Frontal cortex (tissue), 4 donors: ENCODE results near the gene POLR1A. TPM values are rescaled to one million over a fixed set of nuclear protein-coding genes. Genes with fewer than 3 reads are reported as not detected.
"Not testable (repeated sequence)": the region's sequence is repeated elsewhere in the genome, so short reads cannot be mapped to it uniquely, and the experiment has no call there.

Source experiments
- DNase-seq, 2 donors: peaks; one replicate each; pipeline ENCODE4 v3.0.0; 2012; ENCODE audit warnings: low spot score in 2 of 2
- FAIRE-seq: peaks from 2 replicates; lab custom pipeline; 2012; peaks lifted over from hg19 to GRCh38; lab: Jason Lieb, UNC
- total RNA-seq: library from RNA; depleted of rRNA; stranded (reverse); fragments of >200 nt; gene quantifications from one replicate; pipeline ENCODE4 v1.2.3, GENCODE V29; 2014
- donor health status: control.
- donor health status: control.
- donor health status: control.

Gene POLR1A
- total RNA-seq, 1 donor from 2014 or later = 11.0 TPM

DNA sequence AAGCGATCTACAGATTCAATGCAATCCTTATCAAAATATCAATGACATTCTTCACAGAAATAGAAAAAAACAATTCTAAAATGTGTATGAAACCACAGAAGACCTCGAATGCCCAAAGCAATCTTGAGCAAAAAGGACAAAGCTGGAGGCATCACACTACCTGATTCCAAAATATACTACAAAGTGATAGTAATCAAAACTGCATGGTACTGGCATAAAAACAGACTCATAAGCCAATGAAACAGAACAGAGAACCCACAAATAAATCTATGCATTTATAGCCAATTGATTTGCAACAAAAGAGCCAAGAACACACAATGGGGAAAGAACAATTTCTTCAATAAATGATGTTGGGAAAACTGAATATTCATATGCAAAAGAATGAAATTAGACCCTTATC is 99.2 kb downstream of the POLR1A start:
- DNase-seq (no peak), FAIRE-seq (no peak)

DNA sequence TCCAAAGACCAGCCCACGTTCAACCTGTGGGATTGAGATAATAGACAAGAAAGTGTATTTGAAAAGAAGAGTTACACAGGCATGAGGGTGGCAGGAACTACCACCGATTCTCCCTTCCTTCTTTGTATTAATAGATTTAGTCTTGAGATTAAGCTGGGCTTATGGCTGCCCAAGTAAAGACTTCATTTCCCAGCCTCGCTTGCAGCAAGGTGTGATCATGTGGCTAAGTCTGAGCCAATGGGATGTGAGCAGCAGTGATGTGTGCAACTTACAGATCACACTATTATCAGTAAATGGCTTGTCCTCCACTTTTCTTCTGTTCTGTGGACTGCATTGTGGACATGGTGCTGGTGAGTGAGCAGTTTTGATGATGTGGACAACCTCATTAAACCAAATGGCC is 101.7 kb downstream of the POLR1A start:
- DNase-seq (no peak), FAIRE-seq (no peak)

DNA sequence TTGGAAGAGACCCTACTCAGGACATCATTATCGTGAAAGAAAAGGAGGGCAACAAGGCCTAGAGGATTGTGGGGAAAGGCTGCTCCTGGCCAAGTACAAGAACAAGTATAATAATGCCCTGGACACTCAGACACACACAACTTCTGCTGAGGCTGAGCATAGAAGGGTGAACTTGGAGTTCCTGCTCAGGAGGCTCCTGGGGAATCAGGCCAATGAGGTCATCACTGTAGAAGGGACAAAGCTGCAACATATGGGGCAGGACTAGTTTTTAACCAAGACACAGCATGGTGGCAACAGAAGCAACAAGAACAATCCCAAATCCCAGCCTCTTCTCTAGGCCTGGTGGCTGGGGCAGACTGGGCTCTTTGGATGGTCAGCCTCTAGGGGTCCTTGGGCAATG is 102.6 kb downstream of the POLR1A start:
- no peak for FAIRE-seq
- DNase-seq = no peak

DNA sequence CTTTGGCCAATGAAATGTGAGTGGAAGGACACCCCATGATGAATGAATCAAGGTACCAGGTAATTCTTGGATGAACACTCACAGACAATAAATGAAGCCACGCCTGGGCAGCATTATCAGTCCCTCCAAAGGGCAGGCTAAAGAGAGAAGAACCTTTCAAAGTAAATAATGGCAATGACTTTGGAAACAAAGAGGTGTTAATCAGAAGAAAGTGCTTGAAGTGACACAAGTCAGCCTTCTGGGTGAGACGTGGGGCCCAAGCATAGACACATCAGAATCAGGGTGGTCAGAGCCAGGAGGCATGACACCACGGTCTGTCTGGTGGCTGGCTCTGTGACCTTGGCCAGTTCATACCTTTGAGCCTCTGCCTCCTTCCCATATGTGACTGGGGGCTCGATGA is 103.3 kb downstream of the POLR1A start:
- no peak for DNase-seq
- no peak for FAIRE-seq

DNA sequence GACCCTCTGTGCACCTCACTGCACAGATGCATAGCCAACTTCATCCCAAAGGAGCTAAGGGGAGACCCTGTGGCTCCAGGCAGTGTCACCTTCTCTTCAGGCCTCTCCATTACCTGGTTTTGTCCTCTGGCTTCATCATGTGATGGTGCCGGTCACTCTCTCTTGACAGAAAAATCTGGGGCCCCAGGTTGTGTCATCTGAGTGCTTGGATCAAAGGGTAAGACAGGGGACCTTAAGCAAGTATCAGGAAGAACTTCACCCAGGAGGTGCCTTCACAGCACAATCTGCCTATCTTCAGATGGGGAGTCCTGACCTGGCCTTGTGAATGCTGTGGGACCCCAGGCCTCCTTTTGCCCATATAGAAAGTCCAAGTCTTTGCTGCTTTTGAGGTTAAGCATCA is 104.4 kb downstream of the POLR1A start:
- DNase-seq = no peak
- FAIRE-seq = no peak

DNA sequence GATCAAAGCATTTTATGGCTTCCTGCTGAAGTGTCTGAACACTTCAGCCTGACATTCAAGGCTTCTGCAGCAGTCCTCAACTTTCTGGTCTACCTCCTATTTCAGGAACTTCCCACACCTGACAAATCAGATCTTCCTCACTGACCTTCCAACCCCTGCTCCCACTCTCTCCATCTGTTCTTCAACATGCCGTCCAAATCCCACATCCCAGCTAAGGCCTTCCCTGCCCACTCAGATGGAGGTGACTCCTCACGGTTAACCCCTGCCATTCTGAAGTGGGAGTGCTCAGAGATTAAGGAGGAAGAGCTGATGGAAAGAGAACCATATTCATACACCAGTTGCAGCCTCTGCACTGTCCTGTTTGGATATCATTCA is 104.8 kb downstream of the POLR1A start:
- FAIRE-seq (no peak), DNase-seq (no peak)

DNA sequence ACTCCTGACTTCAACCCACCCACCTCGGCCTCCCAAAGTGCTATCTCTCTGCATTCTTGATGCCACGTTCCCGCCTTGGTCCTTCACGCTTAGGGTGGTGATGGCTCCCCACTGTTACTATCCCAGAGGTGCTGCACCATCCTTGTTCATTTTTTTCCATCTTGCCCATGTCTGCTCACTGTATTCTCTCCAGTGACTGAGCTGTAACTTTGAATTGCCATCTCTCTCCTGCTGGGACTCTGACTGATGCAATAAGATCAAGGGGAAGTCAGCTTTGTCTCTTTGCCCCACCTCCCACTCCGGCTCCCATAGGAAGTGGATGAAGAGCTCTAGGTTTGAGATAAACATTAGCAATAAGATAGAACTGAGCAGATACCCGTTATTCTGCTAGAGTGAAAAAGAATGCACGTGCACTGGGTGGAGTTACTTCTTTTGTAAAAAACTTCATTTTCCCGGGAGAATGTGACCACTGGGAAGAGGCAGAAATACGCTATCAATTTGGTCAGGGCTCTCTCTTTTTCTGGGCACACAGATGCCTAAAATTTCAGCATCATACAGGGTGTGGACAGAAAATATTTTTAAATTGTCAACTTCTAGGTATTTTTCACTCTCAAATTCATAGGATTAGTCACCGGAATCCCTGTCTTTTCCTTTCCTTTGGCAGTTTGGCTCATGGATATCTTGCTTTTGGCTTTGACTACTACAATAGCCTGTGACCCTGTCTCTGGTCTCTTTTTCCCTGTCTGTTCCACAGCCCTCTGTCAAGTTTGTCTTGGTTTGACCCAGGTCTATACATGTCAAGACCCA is 105.4 kb downstream of the POLR1A start:
- DNase-seq = no peak

DNA sequence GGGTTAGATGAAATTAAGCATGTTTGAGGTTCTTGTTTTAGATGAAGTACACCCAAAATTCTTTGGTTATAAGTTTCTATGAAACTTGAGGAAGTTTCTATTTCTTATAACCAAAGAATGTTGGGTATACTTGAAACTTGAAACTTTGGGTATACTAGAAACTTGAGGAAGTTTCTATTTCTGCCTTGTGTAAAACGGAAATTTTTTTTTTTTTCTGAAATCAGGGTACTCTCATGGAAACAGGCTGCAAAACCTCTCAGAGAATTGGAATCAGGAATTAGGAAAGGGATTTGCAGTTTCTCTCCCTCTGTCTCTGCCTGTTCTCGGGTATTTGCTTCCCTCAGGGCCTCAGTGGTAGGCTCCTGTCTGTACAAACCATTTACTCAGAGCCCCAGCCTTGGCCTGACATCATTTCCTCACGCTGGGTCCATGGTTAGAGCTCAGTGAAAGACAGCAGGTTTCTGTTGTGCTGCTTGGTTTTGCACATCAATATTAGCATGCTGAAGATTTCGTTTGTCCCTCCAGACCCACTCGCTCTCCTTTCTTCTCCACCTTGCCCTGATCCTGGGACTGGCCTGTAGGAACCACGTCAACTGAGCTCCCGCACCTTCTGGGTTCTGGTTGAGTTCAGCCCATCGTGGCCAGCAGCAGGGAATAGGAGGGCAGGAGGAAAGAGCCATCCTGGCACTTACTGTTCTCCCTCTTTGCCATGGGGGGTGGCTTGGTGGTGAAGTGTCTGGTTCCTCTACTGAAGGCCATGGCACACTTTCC is 106.4 kb downstream of the POLR1A start:
- no peak for DNase-seq
- FAIRE-seq = no peak

More for the DNA sequence above, 105.4 kb downstream of the POLR1A start:
- no peak for FAIRE-seq

DNA sequence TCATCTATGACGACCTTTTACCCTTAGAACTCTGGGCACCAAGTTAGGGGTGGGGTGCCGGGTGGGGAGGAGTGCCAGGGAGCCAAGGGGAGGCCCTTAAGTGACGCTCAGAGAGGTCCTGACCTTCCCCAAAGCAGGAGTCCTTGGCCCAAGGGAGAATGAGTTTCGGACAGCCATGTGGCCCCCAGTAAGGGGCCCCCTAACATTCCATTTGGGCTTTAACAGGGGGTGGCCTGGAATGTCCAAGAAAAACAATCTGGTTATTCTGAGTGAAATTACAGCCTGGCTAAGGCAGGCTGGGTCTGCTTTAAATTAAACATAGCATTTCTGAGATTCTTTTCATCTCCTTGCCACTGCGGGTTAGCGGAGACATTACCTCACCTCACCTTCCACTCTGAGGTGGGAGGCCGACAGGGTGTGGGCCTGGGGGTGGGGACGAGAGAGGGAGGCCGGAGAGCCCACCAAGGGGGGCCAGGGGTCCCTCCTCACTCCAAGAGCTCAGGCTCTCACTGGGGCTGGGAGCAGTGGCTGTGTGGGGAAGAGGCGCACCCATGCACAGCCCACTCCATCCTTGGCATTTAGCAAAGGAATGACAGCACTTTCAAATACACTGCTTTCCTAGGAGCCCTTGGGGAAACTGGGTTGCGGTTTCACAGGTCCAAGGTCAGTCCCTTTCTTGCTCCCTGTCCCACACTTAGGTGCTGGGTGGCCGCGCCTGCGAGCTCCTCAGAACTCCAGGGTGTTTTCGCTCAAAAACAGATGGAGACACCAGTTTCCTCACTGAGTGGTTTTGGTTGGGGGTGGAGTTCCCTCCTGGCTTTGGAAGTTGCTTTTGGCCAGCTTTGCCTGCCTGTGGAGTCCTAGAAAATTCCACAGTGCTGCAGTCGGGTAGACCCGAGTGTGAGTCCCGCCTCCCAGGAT is 107.4 kb downstream of the POLR1A start:
- no peak for DNase-seq
- no peak for FAIRE-seq

DNA sequence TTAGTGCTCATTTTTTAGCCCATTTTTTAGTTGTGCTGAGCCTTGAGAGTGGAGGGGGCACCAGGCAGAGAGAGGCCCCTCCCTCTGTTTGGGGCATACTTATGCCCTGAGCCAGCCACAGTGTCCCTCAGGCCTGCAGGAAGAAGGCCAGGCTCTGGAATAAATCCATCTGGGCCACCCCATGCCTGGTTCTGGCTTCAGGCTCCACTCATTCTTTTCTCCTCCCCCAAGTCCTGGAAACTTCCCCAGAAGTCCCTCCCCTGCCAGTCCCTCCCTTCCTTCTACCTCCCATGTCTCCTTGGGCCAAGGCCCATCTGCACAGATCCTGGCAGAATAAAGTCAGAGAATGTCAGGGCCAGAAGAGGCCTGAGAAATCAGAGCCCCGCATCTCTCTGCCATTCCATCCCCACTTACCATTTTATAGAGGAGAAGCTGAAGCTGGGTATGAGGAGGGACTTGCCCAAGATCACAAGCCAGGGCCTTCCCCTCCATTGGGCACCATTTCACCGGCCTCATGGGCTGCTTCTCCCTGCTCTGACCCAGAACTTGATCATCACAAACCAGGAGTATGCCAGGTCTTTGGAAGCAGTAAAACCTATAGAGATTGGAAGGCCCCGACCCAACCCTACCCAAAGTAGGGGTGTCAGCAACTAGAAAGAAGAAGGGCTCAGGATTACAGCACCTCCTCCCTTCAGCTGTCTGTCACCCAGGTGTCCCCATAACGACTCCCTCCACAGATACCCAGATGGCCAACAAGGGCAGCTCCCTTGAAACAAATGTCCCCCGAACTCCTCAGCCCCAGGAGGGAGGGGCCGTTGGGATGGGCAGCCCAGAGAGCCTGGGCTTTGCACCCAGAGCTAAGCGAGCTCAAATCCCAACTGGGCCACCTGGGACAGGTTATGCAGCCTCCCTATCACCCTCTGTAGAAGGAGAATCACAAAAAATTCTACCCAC is 108.4 kb downstream of the POLR1A start:
- no peak for FAIRE-seq
- no peak for DNase-seq

DNA sequence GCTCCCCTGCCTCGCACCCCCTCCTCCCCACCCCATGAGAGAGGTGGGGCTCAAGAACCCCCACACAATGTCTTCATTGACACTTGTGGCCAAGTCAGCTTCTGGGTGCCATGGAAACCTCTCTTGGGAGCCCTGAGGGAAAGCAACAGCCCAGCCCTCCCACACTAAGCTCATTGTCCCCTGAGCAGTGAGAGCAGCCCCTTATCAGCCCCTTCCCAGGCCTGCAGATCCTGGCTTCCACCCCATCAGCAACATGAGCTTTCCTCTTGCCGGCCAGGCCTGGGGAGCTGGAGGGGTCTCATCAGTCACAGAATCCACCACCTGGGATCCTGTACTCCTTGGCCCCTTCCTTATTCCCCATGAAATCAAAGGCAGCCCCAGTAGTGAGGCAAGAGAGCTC is 109.1 kb downstream of the POLR1A start:
- FAIRE-seq (no peak), DNase-seq (no peak)

DNA sequence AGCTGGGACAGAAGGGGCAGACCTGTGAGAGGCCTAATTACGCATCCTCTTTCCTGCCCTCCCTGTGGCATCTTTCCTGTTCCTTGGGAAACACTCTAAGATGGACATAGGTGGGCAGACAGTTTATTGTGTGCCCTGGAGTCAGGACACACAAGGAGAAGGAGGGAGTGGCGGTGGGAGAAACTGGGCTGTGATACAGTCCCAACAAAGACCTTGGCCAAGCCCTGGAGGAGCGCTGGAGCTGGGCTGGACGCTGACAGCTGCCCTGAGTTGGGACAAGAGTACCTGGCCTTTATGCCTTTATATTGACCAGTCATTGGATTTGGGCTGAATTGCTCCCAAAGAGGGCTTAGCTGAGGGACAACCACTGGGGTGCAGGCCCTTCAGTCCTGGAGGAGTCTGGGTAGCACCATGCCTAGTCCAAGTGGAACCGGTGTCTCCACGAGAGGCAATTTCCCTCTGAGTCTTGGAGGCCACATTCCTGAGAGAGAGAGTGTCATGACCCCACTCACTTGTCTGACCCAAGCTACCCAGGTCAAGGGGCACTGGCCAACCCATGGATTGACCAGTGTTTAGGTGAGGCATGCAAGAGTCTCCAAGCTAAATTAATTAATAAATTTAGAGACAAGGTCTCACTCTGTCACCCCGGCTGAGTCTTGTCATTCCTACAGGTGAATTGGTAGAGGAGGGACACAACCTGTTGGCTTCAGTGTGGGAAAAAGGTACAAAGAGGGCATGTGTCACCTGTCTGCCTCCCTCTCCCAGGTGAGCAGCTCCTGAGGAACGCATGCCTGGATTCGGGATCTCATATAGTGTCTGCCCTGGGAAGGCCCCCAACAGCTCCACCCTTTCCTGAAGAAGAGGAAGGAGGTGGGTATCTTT is 109.8 kb downstream of the POLR1A start:
- DNase-seq (no peak), FAIRE-seq (no peak)

DNA sequence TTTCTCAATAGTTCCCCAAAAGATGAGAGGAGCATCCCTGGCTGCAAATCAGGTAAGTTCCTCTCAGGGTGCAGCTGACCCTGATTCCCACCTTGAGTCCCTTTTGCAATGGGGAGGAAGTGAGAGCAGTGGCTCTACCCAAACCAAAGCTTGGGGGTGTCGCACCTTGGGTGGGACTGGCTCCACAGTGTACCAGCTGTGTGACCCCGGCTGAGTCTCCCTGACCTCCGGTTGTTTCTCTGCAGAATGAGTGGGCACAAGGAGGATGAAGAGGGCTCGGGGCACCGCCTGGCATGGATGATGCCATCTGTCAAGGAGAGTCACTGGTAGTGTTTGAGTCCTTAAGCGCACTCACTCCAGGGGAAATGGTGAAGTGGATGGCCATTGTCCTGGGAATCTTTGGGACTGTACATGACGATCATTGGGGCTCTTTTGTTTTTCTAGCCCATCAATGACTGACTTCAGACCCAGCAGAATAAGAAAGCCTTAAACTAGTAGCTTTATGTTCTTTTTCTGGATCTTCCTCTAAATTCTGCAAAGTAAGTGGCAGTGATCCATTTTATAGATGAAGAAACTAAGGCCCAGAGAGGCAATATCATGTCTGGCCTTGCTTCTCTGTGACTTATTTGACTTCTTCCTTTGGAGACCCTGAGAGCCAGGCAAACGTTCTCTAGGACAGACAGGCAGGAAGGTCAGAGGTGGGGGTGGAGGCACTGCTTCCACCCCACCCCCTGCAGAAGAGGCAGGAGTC is 110.6 kb downstream of the POLR1A start:
- FAIRE-seq (no peak), DNase-seq (no peak)

DNA sequence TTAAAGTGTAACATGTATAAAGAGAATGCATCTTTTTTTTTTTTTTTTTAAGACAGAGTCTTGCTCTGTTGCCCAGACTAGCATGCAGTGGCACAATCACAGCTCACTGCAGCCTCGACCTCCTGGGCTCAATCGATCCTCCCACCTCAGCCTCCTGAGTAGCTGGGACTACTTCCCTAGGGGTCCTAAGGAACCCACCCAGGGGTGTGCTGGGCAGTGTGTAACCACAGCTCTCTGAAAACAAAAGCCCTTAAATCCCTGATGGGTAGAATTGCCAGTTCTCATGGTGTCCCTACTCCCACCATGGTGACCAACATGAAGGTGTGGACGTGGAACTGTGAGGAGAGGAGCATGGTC is 111.3 kb downstream of the POLR1A start:
- DNase-seq = no peak
- no peak for FAIRE-seq

DNA sequence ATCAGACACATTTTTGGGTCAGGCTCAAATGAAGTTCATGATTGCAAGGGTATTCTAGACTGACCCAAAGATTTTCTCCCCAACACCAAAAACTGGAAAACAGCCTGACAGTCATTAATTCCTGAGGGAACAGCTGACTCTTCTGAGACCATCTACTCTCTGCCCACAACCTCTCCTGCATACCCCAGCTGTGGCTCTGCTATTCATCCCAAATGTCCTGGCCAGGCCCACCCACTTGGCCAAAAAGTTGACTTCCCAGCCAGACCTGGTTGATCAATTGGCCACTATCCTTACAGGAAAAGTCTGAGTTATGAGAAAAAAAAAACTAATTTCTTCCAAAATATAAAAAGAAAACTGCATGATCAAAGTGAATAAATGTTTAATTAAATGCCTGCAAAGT is 113.1 kb downstream of the POLR1A start:
- no peak for FAIRE-seq
- no peak for DNase-seq

DNA sequence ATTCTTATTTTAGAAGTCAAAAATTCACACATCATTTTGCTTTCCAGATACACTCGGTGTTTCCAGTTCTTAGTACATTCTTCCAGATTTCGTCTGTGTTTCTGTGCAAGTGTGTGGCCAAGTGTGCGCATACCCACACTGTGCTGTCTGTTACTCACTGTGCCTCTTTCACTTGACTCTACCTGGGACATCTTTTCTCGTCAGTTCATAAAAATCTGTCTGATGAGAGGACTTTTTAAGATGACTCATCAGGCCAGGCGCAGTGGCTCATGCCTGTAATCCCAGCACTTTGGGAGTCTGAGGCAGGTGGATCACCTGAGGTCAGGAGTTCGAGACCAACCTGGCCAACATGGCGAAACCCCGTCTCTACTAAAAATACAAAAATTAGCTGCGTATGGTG is 113.6 kb downstream of the POLR1A start:
- DNase-seq, FAIRE-seq: not testable (repeated sequence)

DNA sequence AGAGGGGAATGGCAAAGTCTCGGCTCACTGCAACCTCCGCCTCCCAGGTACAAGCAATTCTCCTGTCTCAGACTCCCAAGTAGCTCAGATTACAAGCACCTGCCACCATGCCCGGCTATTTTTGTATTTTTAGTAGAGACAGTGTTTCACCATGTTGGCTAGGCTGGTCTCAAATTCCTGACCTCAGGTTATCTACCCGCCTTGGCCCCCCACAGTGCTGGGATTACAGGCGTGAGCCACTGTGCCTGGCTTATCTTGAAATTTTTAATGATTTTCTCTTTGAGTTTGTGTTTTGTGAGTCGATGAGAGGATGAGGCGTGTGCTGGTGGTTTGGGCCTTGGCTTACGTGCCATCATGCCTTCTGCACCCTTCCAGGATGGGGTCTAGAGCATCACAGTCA is 115.6 kb downstream of the POLR1A start:
- FAIRE-seq (no peak), DNase-seq (no peak)
